Measurements from ENCODE around the gene UGGT1. TPM values are rescaled to one million over a fixed set of nuclear protein-coding genes. Genes with fewer than 3 reads are reported as not detected.

The UGGT1 gene
- total RNA-seq, 1 experiment from 2014 or later: 26.4 TPM

GRCh38 chr2:128235581-128235980, 144.6 kb downstream of the UGGT1 start:
- Histone ChIP-seq H3K36me3 (replicated peaks; ENCODE audit: control insufficient read depth, insufficient read depth, low read length) (no peaks in the 10 kb centered on the region), H3K4me3 (ENCODE audit: insufficient read depth, low read depth, low read length) (no peak overlapping the region), H3K27me3 (ENCODE audit: control insufficient read depth, insufficient read depth, low read length) (peaks cover 11% of the 10 kb centered on the region)
- no peak for DNase-seq

GRCh38 chr2:128236491-128237035, 145.6 kb downstream of the UGGT1 start:
- peaks cover 11% of the 10 kb centered on the region for H3K27me3 ChIP-seq (ENCODE audit: control insufficient read depth, insufficient read depth, low read length)
- DNase-seq: no peak
- no peak overlapping the region for H3K4me3 ChIP-seq (ENCODE audit: insufficient read depth, low read depth, low read length)
- no peaks in the 10 kb centered on the region for H3K36me3 ChIP-seq (replicated peaks; ENCODE audit: control insufficient read depth, insufficient read depth, low read length)

- H3K36me3 ChIP-seq (replicated peaks; ENCODE audit: control insufficient read depth, insufficient read depth, low read length): no peaks in the 10 kb centered on the region
- DNase-seq: no peak
- peaks cover 11% of the 10 kb centered on the region for H3K27me3 ChIP-seq (ENCODE audit: control insufficient read depth, insufficient read depth, low read length)
- no peak overlapping the region for H3K4me3 ChIP-seq (ENCODE audit: insufficient read depth, low read depth, low read length)
Observed at GRCh38 chr2:128237081-128237534, 146.1 kb downstream of the UGGT1 start.

- peaks cover 3% of the 10 kb centered on the region for H3K27me3 ChIP-seq (ENCODE audit: control insufficient read depth, insufficient read depth, low read length)
- DNase-seq: no peak
- no peaks in the 10 kb centered on the region for H3K36me3 ChIP-seq (replicated peaks; ENCODE audit: control insufficient read depth, insufficient read depth, low read length)
- H3K4me3 ChIP-seq (ENCODE audit: insufficient read depth, low read depth, low read length): no peak overlapping the region
Observed at GRCh38 chr2:128237911-128238697, 147.1 kb downstream of the UGGT1 start.

- H3K36me3 ChIP-seq (replicated peaks; ENCODE audit: control insufficient read depth, insufficient read depth, low read length): no peaks in the 10 kb centered on the region
- H3K27me3 ChIP-seq (ENCODE audit: control insufficient read depth, insufficient read depth, low read length): no peaks in the 10 kb centered on the region
- no peak for DNase-seq
- no peak overlapping the region for H3K4me3 ChIP-seq (ENCODE audit: insufficient read depth, low read depth, low read length)
Observed at GRCh38 chr2:128241896-128242295, 150.9 kb downstream of the UGGT1 start.

Other genes starting within 250 kb of the UGGT1 start
- 24.8 and 32.7 TPM in 2 replicates for gene POLR2D, start 233.0 kb upstream of the UGGT1 start, total RNA-seq (2014; rRNA removed; shearing (Covaris generic))
- 11.2 and 12.1 TPM in 2 replicates for gene AMMECR1L, start 205.2 kb upstream of the UGGT1 start, total RNA-seq (2014; rRNA removed; shearing (Covaris generic))
- gene SAP130, start 63.1 kb upstream of the UGGT1 start, total RNA-seq (2014; rRNA removed; shearing (Covaris generic)): 23.0 and 23.3 TPM in 2 replicates
- gene HS6ST1, start 227.7 kb downstream of the UGGT1 start, total RNA-seq (2014; rRNA removed; shearing (Covaris generic)): 76.3 and 102 TPM in 2 replicates